Effector memory CD4-positive, alpha-beta T cell (primary cell): Measurements from ENCODE around the gene ACSL6.

Experiments used
- DNase-seq, 3 donors: peaks; one replicate each; pipeline ENCODE4 v3.0.0-alpha.2; 2020
- H3K27ac ChIP-seq: 2 replicates; pipeline ENCODE4 v1.7.0; 2013; ENCODE audit warnings: mild to moderate bottlenecking, low read length, moderate library complexity; ENCODE audit not compliant: insufficient read depth, poor library complexity, severe bottlenecking
- H3K27me3 ChIP-seq: replicated peaks from 2 replicates; pipeline ENCODE4 v1.7.0; 2013; ENCODE audit warnings: mild to moderate bottlenecking, low read length; ENCODE audit not compliant: insufficient read depth, control insufficient read depth, poor library complexity, severe bottlenecking
- H3K36me3 ChIP-seq: 2 replicates; pipeline ENCODE4 v1.7.0; 2013; ENCODE audit warnings: mild to moderate bottlenecking, low read length, moderate library complexity; ENCODE audit not compliant: control insufficient read depth, insufficient read depth
- H3K4me1 ChIP-seq: 2 replicates; pipeline ENCODE4 v1.7.0; 2013; ENCODE audit warnings: low read length, mild to moderate bottlenecking; ENCODE audit not compliant: control insufficient read depth, insufficient read depth, poor library complexity, severe bottlenecking
- H3K4me3 ChIP-seq: 2 replicates; pipeline ENCODE4 v1.7.0; 2013; ENCODE audit warnings: low read length, low read depth, mild to moderate bottlenecking; ENCODE audit not compliant: insufficient read depth, poor library complexity, severe bottlenecking
- H3K9me3 ChIP-seq: 2 replicates; pipeline ENCODE4 v1.7.0; 2013; ENCODE audit warnings: mild to moderate bottlenecking, low read length, moderate library complexity; ENCODE audit not compliant: control insufficient read depth

ACSL6 gene

GRCh38 chr5:131992370-131992769 lies 19.1 kb downstream of the ACSL6 start:
- no peaks in the 10 kb centered on the region for H3K9me3 ChIP-seq
- H3K36me3 ChIP-seq = no peaks in the 10 kb centered on the region
- H3K27me3 ChIP-seq = no peaks in the 10 kb centered on the region
- H3K27ac ChIP-seq = no peak overlapping the region
- peaks cover 6% of the 10 kb centered on the region for H3K4me1 ChIP-seq
- H3K4me3 ChIP-seq = no peak overlapping the region
- DNase-seq = no peak

GRCh38 chr5:131991593-131992324 lies 19.7 kb downstream of the ACSL6 start:
- no peaks in the 10 kb centered on the region for H3K9me3 ChIP-seq
- no peak overlapping the region for H3K27ac ChIP-seq
- no peak for DNase-seq
- H3K27me3 ChIP-seq = no peaks in the 10 kb centered on the region
- no peaks in the 10 kb centered on the region for H3K36me3 ChIP-seq
- peaks cover 2% of the 10 kb centered on the region for H3K4me1 ChIP-seq
- H3K4me3 ChIP-seq = no peak overlapping the region

- no peaks in the 10 kb centered on the region for H3K36me3 ChIP-seq
- no peak for DNase-seq
- no peak overlapping the region for H3K27ac ChIP-seq
- no peaks in the 10 kb centered on the region for H3K9me3 ChIP-seq
- H3K4me3 ChIP-seq = no peak overlapping the region
- H3K27me3 ChIP-seq = no peaks in the 10 kb centered on the region
- H3K4me1 ChIP-seq = no peaks in the 10 kb centered on the region
Observed at GRCh38 chr5:131990716-131991115, 20.7 kb downstream of the ACSL6 start.

DNA sequence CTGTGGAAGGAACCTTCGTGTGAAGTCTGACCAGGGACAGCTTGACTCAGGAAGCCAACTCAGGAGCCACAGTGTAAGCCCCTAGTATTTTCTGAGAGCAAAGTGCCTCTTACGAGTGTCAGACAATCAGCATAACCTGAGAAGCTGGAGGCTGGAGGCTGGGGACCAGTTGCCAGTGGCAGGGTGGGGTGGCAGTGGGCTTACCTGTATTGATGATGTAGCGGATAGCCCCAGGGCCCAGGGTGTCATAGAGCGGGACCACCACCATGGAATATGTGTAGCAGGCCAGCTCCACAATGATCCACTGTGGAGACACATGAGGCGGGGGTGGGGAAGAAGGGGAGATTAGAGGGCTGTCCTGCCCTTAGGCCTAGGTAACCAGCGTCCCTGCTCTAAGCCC lies 22.9 kb downstream of the ACSL6 start:
- Histone ChIP-seq H3K27ac (no peak overlapping the region), H3K4me3 (no peak overlapping the region), H3K9me3 (no peaks in the 10 kb centered on the region), H3K4me1 (no peaks in the 10 kb centered on the region), H3K27me3 (no peaks in the 10 kb centered on the region), H3K36me3 (no peaks in the 10 kb centered on the region)
- DNase-seq = no peak

DNA sequence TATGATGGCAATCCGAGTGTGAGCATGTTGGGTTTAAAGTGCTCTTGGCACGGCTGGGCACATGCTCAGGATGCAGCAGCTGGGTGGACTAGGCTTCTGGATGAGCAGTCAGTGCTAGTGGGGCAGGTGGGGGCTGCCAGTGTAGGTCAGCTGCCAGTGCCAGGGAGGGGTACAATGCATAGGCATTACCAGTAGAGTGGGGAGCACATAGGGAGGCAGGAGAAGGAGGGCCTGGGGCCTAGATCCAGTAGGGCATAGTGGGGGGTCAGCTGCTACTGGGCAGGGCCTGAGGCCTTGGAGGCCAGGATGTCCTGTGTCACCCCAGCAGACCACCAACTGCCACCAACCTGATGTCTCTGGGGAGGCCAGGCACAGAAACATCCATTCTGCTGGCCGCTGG lies 24.2 kb downstream of the ACSL6 start:
- Histone ChIP-seq H3K36me3 (no peaks in the 10 kb centered on the region), H3K4me3 (no peak overlapping the region), H3K27me3 (no peaks in the 10 kb centered on the region), H3K4me1 (no peaks in the 10 kb centered on the region), H3K9me3 (no peaks in the 10 kb centered on the region), H3K27ac (no peak overlapping the region)
- DNase-seq = no peak

DNA sequence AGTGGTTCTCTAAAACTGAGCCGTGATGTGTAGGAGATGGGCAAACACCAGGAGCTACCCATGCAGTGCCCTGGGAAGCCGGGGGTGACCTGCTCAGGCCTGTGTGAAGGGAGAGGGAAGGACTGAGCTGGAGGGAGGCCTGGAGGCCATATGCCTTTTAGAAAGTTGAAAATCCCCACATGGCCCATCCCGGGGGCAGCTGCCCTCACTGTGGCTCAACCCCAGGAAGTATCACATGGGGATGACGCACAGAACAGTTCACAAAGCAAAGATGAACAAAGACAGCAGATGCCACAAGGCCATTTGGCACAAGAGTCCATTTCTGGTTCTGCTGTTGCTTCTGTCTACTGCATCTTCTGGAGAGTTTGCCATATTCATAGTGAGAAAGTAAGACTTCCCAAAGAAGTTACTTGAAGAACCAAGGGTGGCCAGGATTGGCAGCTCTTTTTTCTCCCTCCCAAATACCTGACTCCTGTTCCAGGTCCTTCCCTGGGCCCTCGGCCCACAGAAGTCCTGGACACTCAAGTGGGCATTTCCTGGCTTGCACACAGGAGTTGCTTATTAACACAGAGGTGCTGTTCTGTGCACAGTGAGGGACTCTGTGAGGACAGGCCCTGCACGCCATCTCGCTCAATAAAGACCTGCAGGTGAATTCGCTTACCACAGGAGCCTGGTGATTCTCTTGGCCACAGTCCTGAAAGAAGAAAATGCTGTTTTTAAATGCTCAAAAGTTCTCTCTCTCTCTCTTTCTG lies 25.1 kb downstream of the ACSL6 start:
- no peak overlapping the region for H3K4me3 ChIP-seq
- DNase-seq = no peak

DNA sequence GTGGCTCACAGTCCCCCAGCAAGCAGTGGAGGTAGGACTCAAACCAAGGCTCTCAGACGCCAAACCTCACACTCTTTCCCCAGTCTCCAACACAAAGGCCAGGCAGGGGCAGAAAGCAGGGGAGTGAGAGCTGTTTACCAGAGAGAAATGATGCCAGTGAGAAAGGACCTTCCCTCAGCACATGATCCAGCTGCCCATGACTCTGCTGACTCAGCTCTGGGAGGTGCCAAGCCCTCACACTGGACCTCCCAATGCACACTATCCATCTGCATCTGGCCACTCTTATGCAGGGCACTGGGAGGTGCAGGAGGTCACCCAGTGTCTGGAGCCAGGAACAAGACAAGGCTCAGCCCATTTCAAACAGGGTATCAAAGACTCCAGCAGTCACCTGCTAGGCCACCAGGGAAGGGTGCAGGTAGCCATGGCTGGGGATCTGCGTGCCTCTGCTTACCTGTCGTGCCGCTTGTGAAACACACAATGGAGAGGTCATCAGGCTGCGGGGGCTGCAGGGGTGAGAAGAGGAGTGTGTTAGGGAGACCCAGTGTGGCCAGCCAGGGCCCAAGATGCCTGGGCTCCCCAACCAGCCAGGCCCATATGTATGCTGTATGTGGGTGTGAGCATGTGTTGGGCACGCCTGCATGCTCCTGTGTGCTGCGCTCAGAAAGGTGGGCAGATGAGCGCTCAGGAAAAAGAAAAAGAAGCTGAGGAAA lies 26.3 kb downstream of the ACSL6 start:
- Histone ChIP-seq H3K27me3 (no peaks in the 10 kb centered on the region), H3K36me3 (no peaks in the 10 kb centered on the region), H3K4me1 (no peaks in the 10 kb centered on the region), H3K27ac (no peak overlapping the region), H3K4me3 (no peak overlapping the region), H3K9me3 (no peaks in the 10 kb centered on the region)
- no peak for DNase-seq

More for the DNA sequence above, 25.1 kb downstream of the ACSL6 start:
- no peaks in the 10 kb centered on the region for H3K9me3 ChIP-seq
- no peaks in the 10 kb centered on the region for H3K4me1 ChIP-seq
- no peaks in the 10 kb centered on the region for H3K27me3 ChIP-seq
- H3K36me3 ChIP-seq = no peaks in the 10 kb centered on the region
- H3K27ac ChIP-seq = no peak overlapping the region

DNA sequence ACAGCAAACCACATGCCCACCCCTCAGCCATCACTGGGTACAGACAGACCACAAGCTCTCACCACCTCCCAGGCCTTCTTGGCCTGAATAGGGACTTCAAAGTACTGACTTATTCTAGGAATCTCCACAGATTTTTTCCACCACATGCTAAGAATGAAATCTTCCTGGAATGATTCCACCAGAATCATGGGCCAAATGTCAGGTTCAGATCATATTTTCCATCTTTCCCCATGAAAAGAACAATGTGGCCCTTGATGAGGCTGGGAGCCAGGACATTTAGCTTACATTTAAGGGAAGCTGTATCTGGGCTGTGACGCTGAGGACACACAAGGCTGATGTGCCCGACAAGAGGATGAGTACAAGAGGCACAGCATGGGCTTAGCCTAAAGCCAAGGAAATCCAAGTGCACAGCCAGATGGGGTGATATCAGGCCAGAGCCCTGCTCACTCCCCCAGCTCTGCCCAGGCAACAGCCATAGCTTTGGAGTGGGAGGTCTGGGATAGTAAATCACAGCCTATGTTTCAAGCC lies 28.1 kb downstream of the ACSL6 start:
- Histone ChIP-seq H3K27me3 (no peaks in the 10 kb centered on the region), H3K9me3 (no peaks in the 10 kb centered on the region), H3K4me3 (no peak overlapping the region), H3K4me1 (no peaks in the 10 kb centered on the region), H3K36me3 (no peaks in the 10 kb centered on the region), H3K27ac (no peak overlapping the region)
- no peak for DNase-seq

DNA sequence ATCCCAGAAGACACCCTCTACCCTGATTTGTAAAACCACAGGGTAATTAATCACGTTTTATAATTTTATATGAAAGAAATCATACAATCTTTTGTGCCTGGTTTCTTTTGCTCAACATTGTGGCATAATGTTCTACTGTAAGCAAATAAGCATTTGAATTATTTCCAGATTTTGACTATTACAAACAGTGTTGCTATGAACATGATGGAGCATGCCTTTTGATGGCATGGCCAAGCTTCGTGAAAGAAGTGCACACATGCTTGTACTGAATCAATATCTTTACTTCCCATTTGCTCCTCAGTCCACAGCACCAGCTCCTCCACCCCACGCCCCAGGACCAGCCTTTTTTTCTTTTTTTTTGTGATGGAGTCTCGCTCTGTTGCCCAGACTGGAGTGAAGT lies 29.9 kb downstream of the ACSL6 start:
- H3K27ac ChIP-seq = no peak overlapping the region
- H3K4me1 ChIP-seq = peaks cover 8% of the 10 kb centered on the region
- H3K36me3 ChIP-seq = no peaks in the 10 kb centered on the region
- no peak overlapping the region for H3K4me3 ChIP-seq
- H3K27me3 ChIP-seq = no peaks in the 10 kb centered on the region
- no peaks in the 10 kb centered on the region for H3K9me3 ChIP-seq
- DNase-seq = no peak

DNA sequence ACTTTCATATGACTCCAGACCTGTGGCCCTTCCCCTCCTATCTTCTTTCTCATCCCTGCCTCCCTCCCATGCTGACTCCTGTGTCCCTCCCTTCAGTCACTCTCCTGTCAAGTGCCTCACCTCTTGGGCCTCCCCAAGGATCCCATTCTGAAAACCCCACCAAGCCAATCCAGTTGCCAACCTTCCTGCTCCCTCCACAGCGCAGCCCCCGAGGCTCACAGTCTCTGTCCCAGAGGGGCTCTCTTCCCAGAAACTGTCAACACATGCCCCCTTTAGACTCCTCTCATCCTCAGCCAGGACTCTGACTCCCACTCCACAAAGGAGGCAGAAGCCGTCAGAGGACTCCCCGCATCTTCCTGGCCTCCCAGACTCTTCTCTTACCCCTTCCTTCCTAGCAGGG lies 30.8 kb downstream of the ACSL6 start:
- DNase-seq = no peak
- Histone ChIP-seq H3K36me3 (no peaks in the 10 kb centered on the region), H3K9me3 (no peaks in the 10 kb centered on the region), H3K27me3 (no peaks in the 10 kb centered on the region), H3K4me1 (peaks cover 16% of the 10 kb centered on the region), H3K27ac (no peak overlapping the region), H3K4me3 (no peak overlapping the region)
